H1 (cell line): ENCODE results near the gene WDR35. TPM values are rescaled to one million over a fixed set of nuclear protein-coding genes. Genes with fewer than 3 reads are reported as not detected.

ENCODE experiments used
- CTCF ChIA-PET: fragments of 300-600 bp; sonication (Branson Sonifier 250); formaldehyde crosslinking; loops from one replicate; lab custom pipeline; 2021; ENCODE audit not compliant: partially characterized antibody; lab: Charles Lee
- POLR2A ChIA-PET: fragments of 300-600 bp; sonication (Branson Sonifier 250); formaldehyde crosslinking; loops from one replicate; lab custom pipeline; 2021; ENCODE audit warnings: inconsistent platforms; ENCODE audit not compliant: partially characterized antibody; lab: Charles Lee
- DNase-seq, 2 experiments: peaks; one replicate each; pipeline versions ENCODE4 v3.0.0 to v3.0.0-alpha.2; 2010 to 2022; ENCODE audit warnings: low spot score in 2 of 2, low read depth in 1 of 2, mixed read lengths in 1 of 2
- FAIRE-seq: peaks from 2 replicates; lab custom pipeline; 2011; peaks lifted over from hg19 to GRCh38; lab: Jason Lieb, UNC
- H2AFZ ChIP-seq: 2 replicates; pipeline ENCODE4 v1.8.1; 2012; ENCODE audit warnings: low read length, inconsistent platforms
- H2AK5ac ChIP-seq: 2 replicates; pipeline ENCODE4 v1.6.1; 2013; ENCODE audit warnings: low read depth, low read length
- H2BK120ac ChIP-seq: replicated peaks from 2 replicates; pipeline ENCODE3; 2013; ENCODE audit warnings: low read depth, low read length, inconsistent platforms
- H2BK12ac ChIP-seq: 2 replicates; pipeline ENCODE4 v1.6.1; 2013; ENCODE audit warnings: low read depth, low read length
- H2BK15ac ChIP-seq: 2 replicates; pipeline ENCODE4 v1.6.1; 2013; ENCODE audit warnings: low read length
- H2BK20ac ChIP-seq: 2 replicates; pipeline ENCODE4 v1.6.1; 2013; ENCODE audit warnings: low read length
- H2BK5ac ChIP-seq: 2 replicates; pipeline ENCODE4 v1.6.1; 2013; ENCODE audit warnings: low read depth, low read length
- H3K14ac ChIP-seq: 2 replicates; pipeline ENCODE4 v1.6.1; 2013; ENCODE audit warnings: inconsistent platforms; ENCODE audit not compliant: insufficient read length
- H3K18ac ChIP-seq: 2 replicates; pipeline ENCODE4 v1.6.1; 2013; ENCODE audit warnings: low read length; ENCODE audit errors: extremely low read depth
- H3K23ac ChIP-seq: 2 replicates; pipeline ENCODE4 v1.6.1; 2013; ENCODE audit warnings: inconsistent platforms; ENCODE audit not compliant: insufficient read length
- H3K23me2 ChIP-seq: 2 replicates; pipeline ENCODE4 v1.6.1; 2013; ENCODE audit warnings: low read depth, low read length
- H3K27ac ChIP-seq: 2 replicates; pipeline ENCODE4 v1.6.1; 2011; ENCODE audit warnings: low read depth, low read length, inconsistent platforms
- H3K27me3 ChIP-seq, 4 experiments: replicated peaks in 1 of 4; 1 replicate in 1 of 4; 2 replicates in 3 of 4; pipeline versions ENCODE4 v1.6.1 to v1.8.1; 2011 to 2013; ENCODE audit warnings: low read length in 3 of 4, mild to moderate bottlenecking in 3 of 4, inconsistent platforms in 2 of 4, mixed read lengths in 2 of 4, moderate library complexity in 1 of 4; ENCODE audit not compliant: control insufficient read depth in 3 of 4, insufficient read depth in 3 of 4; ENCODE audit errors: extremely low read depth in 1 of 4
- H3K36me3 ChIP-seq, 4 experiments: 2 replicates each; pipeline versions ENCODE4 v1.6.1 to v1.8.1; 2011 to 2013; ENCODE audit warnings: mild to moderate bottlenecking in 4 of 4, low read length in 3 of 4, moderate library complexity in 2 of 4, control low read depth in 1 of 4, inconsistent platforms in 1 of 4; ENCODE audit not compliant: insufficient read depth in 4 of 4, control insufficient read depth in 2 of 4
- H3K4ac ChIP-seq: replicated peaks from 2 replicates; pipeline ENCODE3; 2013; ENCODE audit warnings: low read length, low read depth, mixed read lengths, inconsistent platforms; ENCODE audit not compliant: insufficient read length
- H3K4me1 ChIP-seq, 4 experiments: replicated peaks in 1 of 4; 1 replicate in 1 of 4; 2 replicates in 3 of 4; pipeline versions ENCODE4 v1.6.1 to v1.8.1; 2011 to 2013; ENCODE audit warnings: low read length in 3 of 4, inconsistent platforms in 2 of 4, mixed read lengths in 1 of 4; ENCODE audit not compliant: insufficient read depth in 4 of 4, control insufficient read depth in 3 of 4
- H3K4me2 ChIP-seq, 2 experiments: 2 replicates each; pipeline versions ENCODE4 v1.6.1 to v1.8.1; 2011 to 2013; ENCODE audit warnings: low read depth in 2 of 2, low read length in 2 of 2, control low read depth in 1 of 2, inconsistent platforms in 1 of 2, mild to moderate bottlenecking in 1 of 2; ENCODE audit not compliant: insufficient read depth in 1 of 2
- H3K4me3 ChIP-seq, 4 experiments: fragments of 200-600, 300-600 bp in 1 of 4; sonication (generic), shearing (Covaris generic), sonication (Bioruptor Twin) in 1 of 4; 2 replicates each; pipeline versions ENCODE4 v1.5.1 to v1.8.1; 2011 to 2016; ENCODE audit warnings: low read length in 4 of 4, low read depth in 3 of 4, control low read depth in 2 of 4, inconsistent platforms in 2 of 4, mild to moderate bottlenecking in 2 of 4, mixed read lengths in 1 of 4, moderate library complexity in 1 of 4; ENCODE audit not compliant: insufficient read depth in 2 of 4; ENCODE audit errors: extremely low read depth in 1 of 4
- H3K56ac ChIP-seq: replicated peaks from 2 replicates; pipeline ENCODE3; 2013; ENCODE audit warnings: low read depth, mild to moderate bottlenecking, mixed read lengths, low read length, inconsistent platforms; ENCODE audit not compliant: insufficient read length
- H3K79me1 ChIP-seq: 2 replicates; pipeline ENCODE4 v1.6.1; 2013; ENCODE audit warnings: low read depth, low read length, control low read depth
- H3K79me2 ChIP-seq, 2 experiments: 2 replicates each; pipeline versions ENCODE4 v1.6.1 to v1.8.1; 2012 to 2013; ENCODE audit warnings: low read length in 2 of 2, mild to moderate bottlenecking in 2 of 2, inconsistent platforms in 1 of 2; ENCODE audit not compliant: insufficient read depth in 2 of 2, control insufficient read depth in 1 of 2
- H3K9ac ChIP-seq, 4 experiments: replicated peaks in 1 of 4; 1 replicate in 1 of 4; 2 replicates in 3 of 4; pipeline versions ENCODE4 v1.6.1 to v1.8.1; 2011 to 2013; ENCODE audit warnings: low read depth in 3 of 4, low read length in 3 of 4, control low read depth in 2 of 4, mild to moderate bottlenecking in 2 of 4, moderate library complexity in 2 of 4, inconsistent platforms in 1 of 4; ENCODE audit errors: extremely low read depth in 1 of 4
- H3K9me3 ChIP-seq, 2 experiments: 2 replicates each; pipeline versions ENCODE4 v1.6.1 to v1.8.1; 2012 to 2013; ENCODE audit warnings: mild to moderate bottlenecking in 2 of 2, moderate library complexity in 2 of 2, control low read depth in 1 of 2, inconsistent platforms in 1 of 2, low read depth in 1 of 2, low read length in 1 of 2, mixed read lengths in 1 of 2; ENCODE audit not compliant: insufficient read depth in 2 of 2
- H4K20me1 ChIP-seq, 2 experiments: replicated peaks in 1 of 2; 2 replicates each; pipeline versions ENCODE3 to v1.8.1; 2011 to 2013; ENCODE audit warnings: inconsistent platforms in 2 of 2, low read length in 2 of 2, mild to moderate bottlenecking in 1 of 2; ENCODE audit not compliant: insufficient read depth in 2 of 2, control insufficient read depth in 1 of 2
- H4K5ac ChIP-seq: 2 replicates; pipeline ENCODE4 v1.6.1; 2013; ENCODE audit warnings: low read length, low read depth, mixed read lengths, inconsistent platforms; ENCODE audit not compliant: insufficient read length
- H4K8ac ChIP-seq: 2 replicates; pipeline ENCODE4 v1.8.0; 2013; ENCODE audit warnings: mild to moderate bottlenecking, moderate library complexity, low read length, inconsistent platforms; ENCODE audit not compliant: insufficient read depth; ENCODE audit errors: extremely low read depth
- H4K91ac ChIP-seq: replicated peaks from 2 replicates; pipeline ENCODE3; 2013; ENCODE audit warnings: low read length, mixed read lengths, inconsistent platforms; ENCODE audit not compliant: insufficient read length
- CEBPB ChIP-seq: IDR thresholded peaks from 2 replicates; pipeline ENCODE4 v1.6.1; 2012; ENCODE audit warnings: low read depth, low read length
- FOSL1 ChIP-seq: IDR thresholded peaks from 2 replicates; pipeline ENCODE4 v1.6.1; 2011; ENCODE audit warnings: mild to moderate bottlenecking, low read depth, low read length, moderate library complexity; ENCODE audit not compliant: insufficient read depth
- SRF ChIP-seq: IDR thresholded peaks from 2 replicates; pipeline ENCODE4 v1.6.1; 2011; ENCODE audit warnings: mild to moderate bottlenecking, low read depth, low read length, moderate library complexity
- WGBS, 2 experiments: shearing (Covaris generic) in 1 of 2; methylation state at CpG; one replicate each; pipeline versions ENCODE4 v1.1.6 to v1.1.7; 2013 to 2015; ENCODE audit warnings: low lambda C conversion rate in 2 of 2, mixed read lengths in 2 of 2, inconsistent platforms in 1 of 2, low coverage in 1 of 2, missing lambda C conversion rate in 1 of 2; ENCODE audit not compliant: insufficient replicate concordance in 2 of 2, insufficient coverage in 1 of 2, insufficient read length in 1 of 2; ENCODE audit errors: extremely low coverage in 1 of 2, missing lambda C conversion rate in 1 of 2; 5-methylcytosine and 5-hydroxymethylcytosine counted together
- polyA plus RNA-seq, 7 experiments: library from polyadenylated mRNA; depleted of rRNA in 3 of 7; stranded (reverse) in 5 of 7; unstranded in 2 of 7; fragments of >200 nt in 5 of 7; fragments of 200-250 nt in 2 of 7; gene quantifications; 1 replicate in 5 of 7; 2 replicates in 1 of 7; 4 replicates in 1 of 7; pipeline versions ENCODE4 v1.2.1 to v1.2.3, GENCODE V29; 2011 to 2013; ENCODE audit warnings: missing spikeins in 2 of 7, mixed read lengths in 2 of 7
- total RNA-seq: library from RNA; stranded (reverse); fragmentation: NEBNext Ultra II Directional; extraction: Animal tissue kit (Norgen Biotek cat#: 25700); gene quantifications from 2 replicates; pipeline ENCODE4 v1.2.1, GENCODE V29; 2021

WDR35 gene
- total and polyA plus RNA-seq, 2 of the 8 experiments (the other 6 are each of a cell fraction or from before 2014, with no cell fraction given) = 9.0 to 25.5 TPM

DNA sequence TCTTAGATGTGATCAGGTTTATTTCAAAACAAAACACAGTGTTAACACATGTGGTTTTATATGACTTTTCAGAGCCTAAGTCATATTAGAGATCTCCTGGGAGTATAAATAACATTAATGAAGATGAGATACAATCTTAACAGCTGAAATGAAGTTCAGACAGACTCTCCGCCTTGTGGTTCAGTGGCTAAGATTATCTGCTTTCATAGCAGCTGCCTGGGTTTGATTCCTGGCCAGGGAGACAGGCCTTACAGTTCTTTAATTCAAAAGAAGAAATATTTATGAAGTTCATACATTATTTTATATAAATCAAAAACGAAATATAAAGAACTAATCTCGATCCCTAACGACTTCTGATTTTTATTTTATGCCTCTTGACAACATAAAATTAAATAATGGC lies 52.9 kb downstream of the WDR35 start:
- Histone ChIP-seq H2BK120ac (no peak overlapping the region), H2AFZ (no peak overlapping the region), H3K27ac (no peak overlapping the region), H3K27me3 (no peaks in the 10 kb centered on the region), H4K8ac (no peak overlapping the region), H3K79me1 (no peaks in the 10 kb centered on the region), H3K4me1 (no peaks in the 10 kb centered on the region), H2BK5ac (no peak overlapping the region), H3K4me3 (no peak overlapping the region), H3K36me3 (peaks cover 3 to 38% (median 17%) of the 10 kb centered on the region in 4 experiments; a peak in 7 of 8 replicates), H3K14ac (no peak overlapping the region), H3K56ac (no peak overlapping the region), H2BK20ac (no peak overlapping the region), H3K9me3 (no peaks in the 10 kb centered on the region), H3K23me2 (no peaks in the 10 kb centered on the region), H4K20me1 (no peaks in the 10 kb centered on the region), H2AK5ac (no peak overlapping the region), H3K4ac (no peak overlapping the region), H3K9ac (no peak overlapping the region), H3K23ac (no peak overlapping the region), H3K18ac (no peak overlapping the region), H2BK12ac (no peak overlapping the region), H4K5ac (no peak overlapping the region), H4K91ac (no peak overlapping the region), H2BK15ac (no peak overlapping the region), H3K79me2 (no peaks in the 10 kb centered on the region), H3K4me2 (no peak overlapping the region)
- FAIRE-seq (no peak), DNase-seq (no peak)
- WGBS, 2 experiments = 82% methylated on average over 4 of the region's 4 CpGs; no CpG with 5 or more reads in 1 of the 2 experiments
- POLR2A ChIA-PET = no interaction called here
- TF ChIP-seq SRF = no peak
- no peak for TF ChIP-seq CEBPB
- TF ChIP-seq FOSL1 = no peak
- CTCF ChIA-PET = interaction anchor here (0.6 kb wide), 1 partner anchor 145 kb away, joined by 4 read pairs; no protein-coding TSS in a partner anchor
